ENCODE results near the gene AKAP9.

GRCh38 chr7:91942312-91942711 is 1.6 kb downstream of the AKAP9 start:
- TF ChIP-seq CTCF (conservative IDR thresholded peaks at IDR 0.05) (no peak), EZH2 (IDR thresholded peaks at IDR 0.05; ENCODE audit: low read depth) (no peak)

All from PC-9 (cell line).